ENCODE data around the gene MIEF1.

DNA sequence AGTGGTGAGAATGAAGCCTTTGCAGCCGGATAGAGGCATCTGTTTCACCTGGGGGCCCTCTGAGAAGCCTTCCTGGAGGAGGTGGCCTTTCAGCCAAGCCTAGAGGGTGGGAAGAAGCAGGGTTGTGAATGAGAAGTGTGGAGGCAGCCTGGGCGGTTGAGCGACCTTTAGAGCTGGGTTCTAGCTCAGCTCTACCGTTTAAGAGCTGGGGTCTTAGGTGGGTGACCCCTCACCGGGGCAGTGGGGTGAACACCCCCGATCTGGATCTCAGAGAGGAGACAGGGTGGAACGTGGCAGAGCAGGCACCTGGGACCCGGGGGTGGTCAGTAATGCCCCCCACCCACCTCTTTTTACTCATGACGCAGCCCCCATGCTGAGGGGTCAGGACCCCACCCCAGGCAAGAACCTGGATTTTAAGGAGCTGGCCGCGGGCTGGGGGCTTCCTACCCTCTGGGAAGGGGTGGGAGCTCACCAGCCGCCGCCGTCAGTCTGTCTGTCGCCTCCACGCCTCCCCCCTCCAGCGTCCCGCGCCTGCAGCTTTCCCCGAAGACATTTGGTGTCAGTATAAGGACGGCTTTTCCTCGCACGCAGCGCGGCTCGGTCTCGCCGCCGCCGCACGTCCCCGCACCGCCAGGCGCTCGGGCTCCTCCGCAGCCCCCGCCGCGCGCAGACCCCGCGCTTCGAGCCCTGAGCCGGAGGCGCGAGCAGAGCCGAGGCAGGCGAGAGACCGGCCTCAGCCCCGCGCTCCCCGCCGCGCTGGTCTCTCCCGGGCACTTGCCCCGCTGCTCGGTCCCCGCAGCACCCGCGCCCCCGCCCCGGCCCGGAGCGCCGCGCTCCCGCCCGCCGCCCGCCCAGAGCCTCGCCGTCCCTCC lies 55.1 kb downstream of the MIEF1 start:
- no peak for TF ChIP-seq CEBPB (IDR thresholded peaks at IDR 0.05)
- TF ChIP-seq, protein P1, sequence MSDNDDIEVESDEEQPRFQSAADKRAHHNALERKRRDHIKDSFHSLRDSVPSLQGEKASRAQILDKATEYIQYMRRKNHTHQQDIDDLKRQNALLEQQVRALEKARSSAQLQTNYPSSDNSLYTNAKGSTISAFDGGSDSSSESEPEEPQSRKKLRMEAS (IDR thresholded peaks at IDR 0.05): no peak
- TF ChIP-seq EGR1 (IDR thresholded peaks at IDR 0.05): no peak
- TF ChIP-seq RAD21 (IDR thresholded peaks at IDR 0.05; ENCODE audit: low read depth): peak; percentile 59; the same call in 1 of the 2 replicates
- TF ChIP-seq CREB1 (IDR thresholded peaks at IDR 0.05; ENCODE audit: low read depth): no peak
- TF ChIP-seq, protein P2, sequence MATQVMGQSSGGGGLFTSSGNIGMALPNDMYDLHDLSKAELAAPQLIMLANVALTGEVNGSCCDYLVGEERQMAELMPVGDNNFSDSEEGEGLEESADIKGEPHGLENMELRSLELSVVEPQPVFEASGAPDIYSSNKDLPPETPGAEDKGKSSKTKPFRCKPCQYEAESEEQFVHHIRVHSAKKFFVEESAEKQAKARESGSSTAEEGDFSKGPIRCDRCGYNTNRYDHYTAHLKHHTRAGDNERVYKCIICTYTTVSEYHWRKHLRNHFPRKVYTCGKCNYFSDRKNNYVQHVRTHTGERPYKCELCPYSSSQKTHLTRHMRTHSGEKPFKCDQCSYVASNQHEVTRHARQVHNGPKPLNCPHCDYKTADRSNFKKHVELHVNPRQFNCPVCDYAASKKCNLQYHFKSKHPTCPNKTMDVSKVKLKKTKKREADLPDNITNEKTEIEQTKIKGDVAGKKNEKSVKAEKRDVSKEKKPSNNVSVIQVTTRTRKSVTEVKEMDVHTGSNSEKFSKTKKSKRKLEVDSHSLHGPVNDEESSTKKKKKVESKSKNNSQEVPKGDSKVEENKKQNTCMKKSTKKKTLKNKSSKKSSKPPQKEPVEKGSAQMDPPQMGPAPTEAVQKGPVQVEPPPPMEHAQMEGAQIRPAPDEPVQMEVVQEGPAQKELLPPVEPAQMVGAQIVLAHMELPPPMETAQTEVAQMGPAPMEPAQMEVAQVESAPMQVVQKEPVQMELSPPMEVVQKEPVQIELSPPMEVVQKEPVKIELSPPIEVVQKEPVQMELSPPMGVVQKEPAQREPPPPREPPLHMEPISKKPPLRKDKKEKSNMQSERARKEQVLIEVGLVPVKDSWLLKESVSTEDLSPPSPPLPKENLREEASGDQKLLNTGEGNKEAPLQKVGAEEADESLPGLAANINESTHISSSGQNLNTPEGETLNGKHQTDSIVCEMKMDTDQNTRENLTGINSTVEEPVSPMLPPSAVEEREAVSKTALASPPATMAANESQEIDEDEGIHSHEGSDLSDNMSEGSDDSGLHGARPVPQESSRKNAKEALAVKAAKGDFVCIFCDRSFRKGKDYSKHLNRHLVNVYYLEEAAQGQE (IDR thresholded peaks at IDR 0.05; ENCODE audit: low read depth): no peak
- no peak for TF ChIP-seq NFIC (IDR thresholded peaks at IDR 0.05)
- TF ChIP-seq YY1 (IDR thresholded peaks at IDR 0.05; ENCODE audit: low read depth): no peak

Data from Ishikawa (cell line).